IPS-NIHi11 (cell line): ENCODE results near the gene PTPRE.

Experiments
- DNase-seq: peaks from one replicate; pipeline ENCODE4 v3.0.0; 2012; ENCODE audit warnings: mixed read lengths, low spot score

PTPRE gene

GRCh38 chr10:127952918-127953317 is 46.0 kb downstream of the PTPRE start:
- no peak for DNase-seq

GRCh38 chr10:127953876-127954275 is 47.0 kb downstream of the PTPRE start:
- DNase-seq, result no peak

- no peak for DNase-seq
Observed at GRCh38 chr10:127959428-127959827, 52.5 kb downstream of the PTPRE start.

DNA sequence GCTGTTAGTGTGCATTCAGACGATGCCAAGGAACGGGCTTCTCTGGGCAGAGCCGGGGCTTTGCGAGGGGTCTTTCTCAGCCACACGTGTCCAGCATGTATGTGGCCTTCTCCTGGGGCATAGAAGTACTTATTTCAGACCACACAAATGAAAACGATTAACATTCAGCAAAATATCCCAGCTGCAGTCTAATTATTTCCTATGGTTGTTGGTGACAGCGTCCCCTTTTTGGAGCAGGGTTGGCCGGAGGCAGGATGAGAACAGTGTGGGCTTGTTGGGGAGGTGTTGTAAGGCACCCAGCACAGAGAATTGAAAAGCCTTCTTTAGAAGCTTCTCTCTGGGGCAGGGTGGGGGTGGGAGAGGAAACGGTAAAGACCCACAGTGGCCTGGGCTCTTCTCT is 54.2 kb downstream of the PTPRE start:
- no peak for DNase-seq

DNA sequence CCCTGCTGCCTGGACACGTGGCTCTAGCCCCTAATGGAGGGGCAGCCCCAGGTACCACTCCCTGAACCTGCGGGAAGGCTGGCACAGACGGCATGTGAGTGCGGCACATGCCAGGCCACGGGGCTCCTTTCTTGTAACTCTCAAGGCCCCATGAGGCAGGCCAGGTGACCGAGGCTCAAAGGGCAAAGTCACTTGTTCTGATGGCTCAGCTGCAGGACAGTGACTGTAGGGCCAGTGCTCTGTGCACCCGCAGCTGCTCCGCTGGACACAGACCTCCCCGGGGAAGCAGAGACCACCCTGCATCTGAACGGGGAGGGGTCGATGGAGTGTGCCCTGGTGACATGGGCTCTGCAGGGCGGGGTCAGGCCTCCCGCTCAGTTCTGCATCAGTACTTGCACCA is 55.3 kb downstream of the PTPRE start:
- no peak for DNase-seq

DNA sequence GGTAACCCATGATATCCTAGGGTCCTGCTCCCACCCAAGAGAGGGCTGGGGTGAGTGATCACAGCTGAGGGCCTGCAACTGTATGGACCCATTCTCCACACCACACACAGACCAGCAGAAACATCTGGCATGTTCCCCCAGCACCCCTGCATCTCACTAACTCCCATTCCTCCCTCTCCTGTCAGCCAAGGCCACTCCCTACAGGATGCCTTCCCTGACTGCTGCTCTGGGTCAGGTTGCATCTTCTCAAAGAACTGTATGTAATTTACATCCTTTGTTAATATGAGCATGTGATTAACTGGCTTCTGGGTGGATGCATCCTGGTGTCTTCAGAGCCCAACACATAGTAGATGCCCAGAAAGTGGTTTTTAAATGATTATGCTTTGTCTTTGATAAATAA is 56.2 kb downstream of the PTPRE start:
- DNase-seq, result no peak

- DNase-seq, result no peak
Observed at GRCh38 chr10:127964621-127965020, 57.7 kb downstream of the PTPRE start.

DNA sequence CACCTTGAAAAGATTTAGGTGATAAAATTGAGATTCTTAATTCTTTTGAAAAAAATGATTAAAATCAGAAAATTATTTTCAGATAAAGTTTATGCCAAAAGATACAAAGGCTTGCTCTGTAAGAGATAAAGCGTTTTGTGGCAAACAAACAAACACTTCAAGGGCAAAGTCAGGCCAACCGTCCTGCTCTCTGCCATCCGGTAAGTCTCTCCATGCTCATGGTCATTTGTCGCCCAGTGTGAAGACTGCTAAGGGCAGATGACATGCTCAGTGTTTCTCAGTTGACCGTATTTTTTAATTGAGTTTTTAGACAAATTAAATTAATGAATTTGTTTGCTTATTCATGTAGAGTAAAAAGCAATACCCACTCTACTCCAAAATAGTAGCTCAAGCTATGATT is 60.0 kb downstream of the PTPRE start:
- no peak for DNase-seq

DNA sequence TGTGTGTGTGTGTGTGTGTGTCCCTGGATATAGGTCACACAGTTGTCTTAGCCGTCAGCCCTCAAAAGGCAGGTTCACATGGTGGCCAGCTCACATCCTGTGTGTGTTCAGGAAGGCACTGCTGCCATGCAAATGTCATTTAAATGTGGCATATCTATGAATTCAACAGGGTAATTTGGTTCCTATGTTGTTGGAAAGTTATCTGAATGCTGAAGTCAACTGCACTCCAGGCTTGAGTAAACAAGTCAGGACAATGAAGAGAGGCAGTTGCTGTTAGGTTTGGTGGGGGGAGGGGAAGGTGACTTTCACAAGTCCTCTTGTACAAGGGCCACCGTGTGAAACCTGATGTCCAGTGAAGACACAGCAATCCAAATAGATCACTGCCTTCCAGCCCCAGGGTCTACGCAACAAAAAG is 61.1 kb downstream of the PTPRE start:
- DNase-seq, result no peak

DNA sequence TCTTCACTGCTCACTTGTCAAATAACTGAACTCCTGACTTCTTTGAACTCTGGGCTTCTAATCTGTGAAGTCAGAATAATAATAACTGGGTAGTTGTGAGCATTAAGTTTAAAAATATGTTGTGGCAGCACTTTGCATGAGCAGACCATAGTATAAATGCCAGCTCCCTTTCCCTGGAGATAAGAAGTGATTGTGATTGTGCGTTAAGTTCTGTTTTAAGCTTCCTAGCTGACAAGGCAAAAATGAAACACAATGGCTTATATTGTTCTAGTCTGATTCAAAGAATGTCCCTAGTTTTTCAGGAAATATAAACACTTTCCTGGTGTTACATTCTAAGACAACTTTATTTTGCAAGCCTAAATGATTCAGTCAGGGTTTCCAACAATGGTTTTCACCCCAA is 61.8 kb downstream of the PTPRE start:
- no peak for DNase-seq

- DNase-seq, result no peak
Observed at GRCh38 chr10:127971101-127971946, 64.4 kb downstream of the PTPRE start.

DNA sequence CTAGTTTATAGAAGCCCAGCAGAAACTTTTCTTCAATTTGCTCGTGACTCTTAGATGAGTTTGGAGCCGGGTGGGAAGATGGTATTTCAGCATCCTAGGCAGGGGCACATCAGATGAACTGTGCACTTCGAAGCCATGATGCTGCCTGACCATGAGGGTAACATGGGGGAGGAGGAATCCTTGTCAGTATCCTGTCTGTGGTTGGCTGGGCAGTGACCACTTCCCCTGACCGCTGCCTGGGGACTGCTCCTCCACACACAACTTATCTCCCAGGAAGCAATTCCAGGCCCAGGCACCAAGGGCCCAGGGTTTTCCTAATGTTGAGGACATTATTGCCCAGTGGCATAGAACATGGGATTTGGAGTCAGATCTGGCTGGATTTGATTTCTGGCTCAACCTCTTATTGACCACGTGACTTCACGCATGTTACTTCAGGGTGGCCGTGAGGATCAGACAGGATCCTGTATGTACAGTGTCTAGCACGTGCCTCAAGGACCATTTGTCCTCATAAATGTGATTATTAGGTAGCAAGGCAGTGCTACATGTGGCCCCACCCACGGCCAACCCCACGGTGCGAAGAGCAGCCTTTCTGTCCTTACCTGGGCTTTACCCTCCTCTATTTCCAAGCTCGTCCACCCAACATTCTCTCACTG is 65.2 kb downstream of the PTPRE start:
- DNase-seq, result no peak

GRCh38 chr10:127972751-127973357 is 66.0 kb downstream of the PTPRE start:
- DNase-seq, result no peak

DNA sequence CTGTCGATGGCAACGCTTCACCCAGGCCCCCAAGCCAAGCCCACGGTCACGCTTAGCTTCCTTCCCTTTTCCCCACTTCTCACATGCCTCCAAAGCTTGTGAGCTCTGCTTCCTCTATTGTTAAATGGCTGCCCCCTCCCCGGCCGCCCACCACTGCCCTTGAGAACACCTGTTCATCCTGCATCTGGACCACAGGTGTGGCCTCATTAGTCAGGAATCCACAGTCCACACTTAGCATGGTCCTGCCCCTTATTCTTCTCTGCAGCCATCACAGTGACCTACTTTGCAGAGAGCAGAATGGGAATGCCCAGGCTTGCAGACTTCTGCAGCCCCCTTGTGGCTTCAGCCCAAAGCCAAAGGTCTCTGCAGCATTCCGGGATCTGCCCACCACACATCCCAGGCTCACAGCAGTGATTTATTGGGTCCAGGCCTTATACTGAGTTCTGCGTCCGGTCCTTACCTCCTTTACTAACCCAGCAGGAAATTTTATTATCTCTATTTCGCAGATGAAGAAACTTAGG is 66.9 kb downstream of the PTPRE start:
- peak; percentile 47 for DNase-seq

DNA sequence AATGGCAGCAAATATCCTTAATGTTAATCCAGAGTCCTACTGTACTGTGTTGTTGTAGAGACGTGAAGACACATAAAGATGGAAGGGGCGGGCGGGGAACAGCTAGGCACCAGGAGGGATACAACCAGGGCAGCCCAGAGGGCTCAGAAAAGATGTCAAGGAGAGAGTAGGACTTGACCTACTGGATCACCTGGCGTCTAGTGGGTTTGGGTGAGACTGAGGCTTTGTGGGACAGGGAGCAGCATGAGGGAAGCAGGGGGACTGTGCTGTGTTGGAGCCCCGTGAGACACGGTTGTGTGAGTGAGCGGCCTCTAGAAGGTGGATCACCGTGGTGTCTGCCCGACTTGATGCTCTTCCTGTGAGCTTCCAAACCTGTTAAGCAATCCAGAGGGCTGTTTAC is 68.0 kb downstream of the PTPRE start:
- DNase-seq, result no peak

DNA sequence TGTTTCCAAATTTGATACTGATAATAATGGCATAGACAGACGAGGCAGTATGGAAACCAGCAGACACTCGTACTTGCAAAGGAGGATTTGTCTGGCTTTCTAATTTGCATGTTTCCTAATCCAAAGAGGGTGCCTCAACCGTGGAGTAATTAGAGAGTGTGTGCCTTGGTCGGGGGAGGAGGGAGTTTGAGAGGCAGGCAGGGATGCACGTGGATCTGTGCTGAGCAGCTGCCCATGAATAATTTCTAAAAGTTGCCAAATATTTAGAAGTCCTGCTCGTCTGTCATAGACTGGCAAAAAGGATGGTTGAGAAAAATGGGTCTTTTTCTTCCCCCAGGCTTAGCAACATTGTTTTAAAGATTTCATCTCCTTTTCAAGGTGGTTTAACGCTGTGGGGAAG is 69.4 kb downstream of the PTPRE start:
- no peak for DNase-seq

DNA sequence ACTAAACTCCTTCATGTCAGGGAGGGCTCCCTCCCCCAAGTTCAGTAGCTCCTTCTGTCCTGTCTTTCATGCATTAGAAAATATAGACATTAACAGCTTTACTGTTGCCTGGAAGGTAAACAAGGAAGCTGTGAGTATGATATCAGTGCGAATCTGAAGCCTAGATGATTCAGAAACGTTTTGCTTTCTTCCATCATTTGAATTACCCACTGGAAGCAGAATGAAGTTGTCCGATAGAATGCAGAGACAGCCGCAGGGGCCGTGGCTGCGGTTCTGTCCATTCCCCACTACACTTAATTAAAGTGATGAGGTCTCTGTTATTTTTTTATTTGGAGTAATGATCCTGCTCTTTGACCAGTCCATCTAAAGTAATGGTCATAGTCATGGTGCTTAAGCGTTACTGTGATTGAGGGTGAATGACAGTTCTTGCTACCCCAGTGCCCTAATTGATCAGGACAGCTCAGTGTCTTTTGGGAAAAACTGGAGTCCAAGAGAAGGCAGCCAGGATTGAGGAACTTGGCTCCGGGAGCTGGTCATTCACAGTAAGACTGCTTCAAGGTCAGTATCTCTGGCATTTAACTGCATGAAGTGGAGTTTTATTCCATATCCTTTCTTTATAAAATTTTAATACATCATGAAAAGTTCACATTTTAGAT is 69.9 kb downstream of the PTPRE start:
- no peak for DNase-seq

DNA sequence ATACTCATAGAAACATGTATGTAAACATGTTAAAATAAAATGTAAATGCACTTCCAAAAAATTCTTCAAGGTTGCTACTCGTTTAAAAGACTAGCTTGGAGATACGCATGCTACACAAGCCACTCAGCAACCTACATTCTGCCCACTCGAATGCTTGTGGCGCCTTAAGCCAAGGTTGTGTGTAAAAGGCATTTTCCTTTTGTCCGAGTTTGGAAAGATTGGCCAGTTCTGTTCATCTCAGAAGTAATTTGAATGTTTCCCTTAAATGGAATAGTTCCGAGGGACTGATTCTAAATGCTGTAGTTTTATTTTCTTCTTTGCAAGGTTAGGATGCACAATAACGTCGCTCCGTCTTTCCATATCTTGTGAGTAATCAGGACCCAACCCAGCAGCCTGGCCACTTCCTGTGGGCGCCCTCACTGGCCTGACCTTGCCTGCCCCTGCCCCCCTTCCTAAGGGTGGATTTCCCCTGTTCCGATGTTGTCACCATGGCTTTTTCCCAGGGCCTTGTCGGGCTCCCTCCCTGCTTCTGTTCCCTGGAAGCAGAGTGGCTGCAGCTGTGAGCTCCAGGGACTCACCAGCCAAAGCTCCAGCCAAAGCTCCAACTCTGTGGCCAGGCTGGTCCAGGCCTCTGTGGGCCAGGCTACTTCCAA is 70.6 kb downstream of the PTPRE start:
- no peak for DNase-seq

DNA sequence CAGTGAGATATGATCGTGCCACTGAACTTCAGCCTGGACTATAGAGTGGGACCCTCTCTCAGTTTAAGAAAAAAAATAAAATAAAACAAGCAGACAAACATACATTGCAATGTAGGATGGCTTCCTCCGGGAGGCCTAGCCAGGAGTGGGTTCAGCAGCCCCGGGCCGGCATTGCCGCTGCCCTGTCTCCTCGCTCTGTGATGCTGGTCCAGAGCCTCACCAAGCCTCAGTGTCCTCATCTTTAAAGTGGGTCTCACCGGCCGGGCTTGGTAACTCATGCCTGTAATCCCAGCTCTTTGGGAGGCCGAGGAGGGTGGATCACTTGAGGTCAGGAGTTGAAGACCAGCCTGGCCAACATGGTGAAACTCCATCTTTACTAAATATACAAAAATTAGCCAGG is 71.6 kb downstream of the PTPRE start:
- no peak for DNase-seq

DNA sequence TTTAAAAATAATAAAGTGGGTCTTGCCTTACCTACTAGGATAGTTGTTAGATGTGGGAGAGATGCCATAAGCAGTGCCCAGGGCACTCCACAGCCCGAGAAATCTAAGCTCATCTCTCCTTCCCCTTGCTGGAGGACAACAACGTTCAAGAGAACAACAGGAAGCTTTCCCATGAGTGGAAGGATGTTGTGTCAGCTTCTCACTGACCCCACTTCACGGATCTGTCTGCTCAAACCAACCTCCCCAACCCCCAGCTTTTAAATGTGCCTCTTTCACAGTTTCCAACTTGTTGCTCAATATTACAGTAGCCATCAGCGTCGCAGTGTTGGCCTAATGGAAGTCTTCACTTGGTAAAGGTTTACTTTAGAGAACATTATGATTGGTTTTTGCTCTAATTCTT is 72.1 kb downstream of the PTPRE start:
- DNase-seq, result no peak

GRCh38 chr10:127979566-127979965 is 72.7 kb downstream of the PTPRE start:
- no peak for DNase-seq

DNA sequence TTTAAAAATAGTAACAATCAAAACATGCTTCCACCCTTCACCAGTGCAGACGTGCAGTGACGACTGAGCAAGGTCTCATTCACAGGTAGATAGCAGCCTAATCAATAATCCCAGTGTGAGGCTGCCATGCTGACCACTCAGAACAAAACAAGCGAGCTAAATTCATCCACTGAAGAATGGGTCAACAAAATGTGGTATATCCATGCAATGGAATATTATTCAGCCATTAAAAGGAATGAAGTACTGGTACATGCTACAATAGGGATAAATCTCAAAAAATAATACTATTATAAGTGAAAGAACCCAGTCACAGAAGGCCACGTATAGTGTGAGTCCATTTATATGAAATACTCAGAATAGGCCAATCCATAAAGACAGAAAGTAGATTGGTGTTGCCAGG is 74.0 kb downstream of the PTPRE start:
- DNase-seq, result no peak
